SU-DHL-6 (cell line): ENCODE results near the gene HEATR5A.
"Not testable (repeated sequence)": the region's sequence is repeated elsewhere in the genome, so short reads cannot be mapped to it uniquely, and the experiment has no call there.

Experiments
- H2AFZ ChIP-seq: fragments of 200-600 bp; sonication (generic); 2 replicates; pipeline ENCODE4 v1.6.1; 2014; ENCODE audit warnings: low read depth, mild to moderate bottlenecking, moderate library complexity, mixed read lengths, antibody characterized with exemption, low read length; ENCODE audit not compliant: severe bottlenecking
- H3F3A ChIP-seq: fragments of 200-600 bp; shearing (Covaris generic); 2 replicates; pipeline ENCODE4 v1.6.0; 2016; ENCODE audit warnings: antibody characterized with exemption, mild to moderate bottlenecking; ENCODE audit not compliant: insufficient read depth
- H3K27ac ChIP-seq: fragments of 200-600 bp; sonication (generic); 2 replicates; pipeline ENCODE4 v1.5.1; 2016; ENCODE audit warnings: low read depth, mild to moderate bottlenecking, low read length, moderate library complexity, mixed read lengths
- H3K27me3 ChIP-seq: fragments of 200-600 bp; sonication (generic), shearing (Covaris generic); 2 replicates; pipeline ENCODE4 v1.6.0; 2014; ENCODE audit warnings: mild to moderate bottlenecking, low read length
- H3K36me3 ChIP-seq: fragments of 200-600 bp; sonication (generic); 2 replicates; pipeline ENCODE4 v1.6.1; 2014; ENCODE audit warnings: mild to moderate bottlenecking, low read length, mixed read lengths
- H3K4me2 ChIP-seq: fragments of 300-600, 200-600 bp; shearing (Covaris generic), sonication (generic); 2 replicates; pipeline ENCODE4 v1.6.0; 2014; ENCODE audit warnings: low read length, low read depth, mild to moderate bottlenecking; ENCODE audit not compliant: poor library complexity, severe bottlenecking
- H3K4me3 ChIP-seq: fragments of 200-600 bp; sonication (generic); 2 replicates; pipeline ENCODE4 v1.5.1; 2014; ENCODE audit warnings: antibody characterized with exemption, low read length, mild to moderate bottlenecking, mixed read lengths; ENCODE audit not compliant: insufficient read depth, poor library complexity, severe bottlenecking
- H3K79me2 ChIP-seq: fragments of 200-600 bp; sonication (generic); 2 replicates; pipeline ENCODE4 v1.6.1; 2014; ENCODE audit warnings: mild to moderate bottlenecking, low read length, moderate library complexity; ENCODE audit not compliant: insufficient read depth
- H3K9ac ChIP-seq: fragments of 200-600 bp; sonication (generic); 2 replicates; pipeline ENCODE4 v1.7.0; 2014; ENCODE audit warnings: mild to moderate bottlenecking, low read length
- H3K9me2 ChIP-seq: fragments of 200-600 bp; sonication (generic); replicated peaks from 2 replicates; pipeline ENCODE4 v1.6.1; 2014; ENCODE audit warnings: low read length; ENCODE audit not compliant: insufficient read depth
- H3K9me3 ChIP-seq: fragments of 200-600 bp; sonication (generic); 2 replicates; pipeline ENCODE4 v1.6.1; 2014; ENCODE audit warnings: low read length, mixed read lengths; ENCODE audit not compliant: insufficient read depth
- H4K20me1 ChIP-seq: fragments of 200-600 bp; sonication (generic); 2 replicates; pipeline ENCODE4 v1.6.1; 2014; ENCODE audit warnings: low read depth, mild to moderate bottlenecking, antibody characterized with exemption, low read length, moderate library complexity, mixed read lengths
- EZH2phosphoT487 ChIP-seq: fragments of 200-600 bp; sonication (generic), shearing (Covaris generic); conservative IDR thresholded peaks from 2 replicates; pipeline ENCODE4 v1.6.1; 2018; ENCODE audit warnings: mild to moderate bottlenecking, antibody characterized with exemption, low read length, moderate library complexity, mixed read lengths
- TF ChIP-seq, protein P1 (sequence below): fragments of 200-600 bp; sonication (generic); IDR thresholded peaks from one replicate; pipeline ENCODE4 v1.5.1; 2017; ENCODE audit warnings: antibody characterized with exemption, mild to moderate bottlenecking, low read length, moderate library complexity; ENCODE audit not compliant: insufficient read depth, poor library complexity, severe bottlenecking

HEATR5A gene

GRCh38 chr14:31320216-31320615, 100.1 kb downstream of the HEATR5A start:
- TF ChIP-seq EZH2phosphoT487 = no peak
- TF ChIP-seq, protein P1, sequence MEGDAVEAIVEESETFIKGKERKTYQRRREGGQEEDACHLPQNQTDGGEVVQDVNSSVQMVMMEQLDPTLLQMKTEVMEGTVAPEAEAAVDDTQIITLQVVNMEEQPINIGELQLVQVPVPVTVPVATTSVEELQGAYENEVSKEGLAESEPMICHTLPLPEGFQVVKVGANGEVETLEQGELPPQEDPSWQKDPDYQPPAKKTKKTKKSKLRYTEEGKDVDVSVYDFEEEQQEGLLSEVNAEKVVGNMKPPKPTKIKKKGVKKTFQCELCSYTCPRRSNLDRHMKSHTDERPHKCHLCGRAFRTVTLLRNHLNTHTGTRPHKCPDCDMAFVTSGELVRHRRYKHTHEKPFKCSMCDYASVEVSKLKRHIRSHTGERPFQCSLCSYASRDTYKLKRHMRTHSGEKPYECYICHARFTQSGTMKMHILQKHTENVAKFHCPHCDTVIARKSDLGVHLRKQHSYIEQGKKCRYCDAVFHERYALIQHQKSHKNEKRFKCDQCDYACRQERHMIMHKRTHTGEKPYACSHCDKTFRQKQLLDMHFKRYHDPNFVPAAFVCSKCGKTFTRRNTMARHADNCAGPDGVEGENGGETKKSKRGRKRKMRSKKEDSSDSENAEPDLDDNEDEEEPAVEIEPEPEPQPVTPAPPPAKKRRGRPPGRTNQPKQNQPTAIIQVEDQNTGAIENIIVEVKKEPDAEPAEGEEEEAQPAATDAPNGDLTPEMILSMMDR = no peak
- Histone ChIP-seq H3K9me3 (no peaks in the 10 kb centered on the region), H3K9ac (no peak overlapping the region), H3K36me3 (peaks cover 4% of the 10 kb centered on the region; the same call in 1 of the 2 replicates), H3K27ac (no peak overlapping the region), H2AFZ (no peak overlapping the region), H3K4me2 (no peak overlapping the region), H3K27me3 (no peaks in the 10 kb centered on the region), H3K4me3 (no peak overlapping the region), H3K79me2 (no peaks in the 10 kb centered on the region), H3K9me2 (no peaks in the 10 kb centered on the region), H4K20me1 (no peaks in the 10 kb centered on the region), H3F3A (no peaks in the 10 kb centered on the region)

DNA sequence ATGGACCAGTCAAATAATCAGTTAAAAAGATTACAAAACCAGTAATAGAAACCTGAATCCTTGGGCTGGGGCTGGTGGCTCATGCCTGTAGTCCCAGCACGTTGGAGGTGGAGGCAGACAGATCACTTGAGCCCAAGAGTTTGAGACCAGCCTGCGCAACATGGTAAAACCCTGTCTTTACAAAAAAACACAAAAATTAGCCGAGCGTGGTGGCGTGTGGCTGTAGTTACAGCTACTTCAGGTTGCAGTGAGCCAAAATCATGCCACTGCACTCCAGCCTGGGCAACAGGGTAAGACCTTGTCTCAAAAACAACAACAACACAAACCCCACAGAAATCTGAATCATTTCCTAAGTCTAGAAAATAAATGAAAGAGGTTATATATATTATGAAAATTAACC, 100.6 kb downstream of the HEATR5A start:
- Histone ChIP-seq H3K79me2 (no peaks in the 10 kb centered on the region), H3K4me3 (no peak overlapping the region), H3K27ac (no peak overlapping the region), H3K9me3 (no peaks in the 10 kb centered on the region), H3K9me2 (no peaks in the 10 kb centered on the region), H3K36me3 (peaks cover 5% of the 10 kb centered on the region; the same call in 1 of the 2 replicates), H2AFZ (no peak overlapping the region), H3K27me3 (no peaks in the 10 kb centered on the region), H4K20me1 (no peaks in the 10 kb centered on the region), H3K9ac (no peak overlapping the region), H3K4me2 (no peak overlapping the region), H3F3A (no peaks in the 10 kb centered on the region)
- TF ChIP-seq, protein P1 = no peak
- TF ChIP-seq EZH2phosphoT487 = no peak

DNA sequence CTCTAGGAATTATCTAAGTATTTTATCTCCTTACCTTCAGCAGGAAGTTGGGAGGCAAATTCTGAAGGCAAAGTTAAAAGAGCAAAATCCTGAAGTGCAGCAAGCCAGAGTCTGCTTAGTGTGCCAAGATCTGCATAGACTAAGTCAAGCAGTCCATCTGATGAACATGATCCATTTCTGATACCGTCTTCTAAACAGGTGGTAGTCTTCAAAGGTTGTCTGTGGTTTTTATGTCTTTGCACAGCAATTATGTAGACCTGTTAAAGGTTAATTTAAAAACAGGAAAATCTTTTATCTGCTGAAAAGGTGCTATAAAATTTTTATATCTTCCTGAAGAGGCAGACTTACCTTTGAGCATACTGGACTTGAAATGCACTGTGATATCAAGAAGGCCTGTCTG, 107.4 kb downstream of the HEATR5A start:
- Histone ChIP-seq H2AFZ (no peak overlapping the region), H3K79me2 (no peaks in the 10 kb centered on the region), H3K4me3 (no peak overlapping the region), H3K4me2 (no peak overlapping the region), H4K20me1 (no peaks in the 10 kb centered on the region), H3K9me2 (no peaks in the 10 kb centered on the region), H3K36me3 (peaks cover 5% of the 10 kb centered on the region; the same call in 1 of the 2 replicates), H3K9ac (no peak overlapping the region), H3K27ac (no peak overlapping the region), H3K27me3 (no peaks in the 10 kb centered on the region), H3F3A (no peaks in the 10 kb centered on the region), H3K9me3 (no peaks in the 10 kb centered on the region)
- TF ChIP-seq, protein P1 = no peak
- TF ChIP-seq EZH2phosphoT487 = no peak

DNA sequence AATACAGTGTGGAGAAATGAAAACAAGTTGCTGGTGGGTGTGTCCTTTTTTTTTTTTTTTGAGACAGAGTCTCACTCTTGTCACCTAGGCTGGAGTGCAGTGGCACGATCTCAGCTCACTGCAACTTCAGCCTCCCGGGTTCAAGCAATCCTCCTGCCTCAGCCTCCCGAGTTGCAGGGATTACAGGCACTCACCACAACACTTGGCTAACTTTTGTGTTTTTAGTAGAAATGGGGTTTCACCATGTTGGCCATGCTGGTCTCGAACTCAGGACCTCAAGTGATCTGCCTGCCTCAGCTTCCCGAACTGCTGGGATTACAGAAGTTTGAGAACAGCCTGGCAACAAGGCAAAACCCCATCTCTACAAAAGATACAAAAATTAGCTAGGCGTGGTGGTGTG, 108.0 kb downstream of the HEATR5A start:
- H3K4me3 ChIP-seq, H3K4me2 ChIP-seq, H3K27ac ChIP-seq: not testable (repeated sequence)

More for the DNA sequence above, 108.0 kb downstream of the HEATR5A start:
- H3K9ac ChIP-seq, H3K9me2 ChIP-seq, H3F3A ChIP-seq, H3K79me2 ChIP-seq, H4K20me1 ChIP-seq, H3K27me3 ChIP-seq, H3K9me3 ChIP-seq, H3K36me3 ChIP-seq, H2AFZ ChIP-seq: not testable (repeated sequence)
